Measurements from ENCODE around the gene PRKN. TPM values are rescaled to one million over a fixed set of nuclear protein-coding genes. Genes with fewer than 3 reads are reported as not detected.

Gene PRKN
- total RNA-seq, 1 donor from 2014 or later = 2.8 TPM

DNA sequence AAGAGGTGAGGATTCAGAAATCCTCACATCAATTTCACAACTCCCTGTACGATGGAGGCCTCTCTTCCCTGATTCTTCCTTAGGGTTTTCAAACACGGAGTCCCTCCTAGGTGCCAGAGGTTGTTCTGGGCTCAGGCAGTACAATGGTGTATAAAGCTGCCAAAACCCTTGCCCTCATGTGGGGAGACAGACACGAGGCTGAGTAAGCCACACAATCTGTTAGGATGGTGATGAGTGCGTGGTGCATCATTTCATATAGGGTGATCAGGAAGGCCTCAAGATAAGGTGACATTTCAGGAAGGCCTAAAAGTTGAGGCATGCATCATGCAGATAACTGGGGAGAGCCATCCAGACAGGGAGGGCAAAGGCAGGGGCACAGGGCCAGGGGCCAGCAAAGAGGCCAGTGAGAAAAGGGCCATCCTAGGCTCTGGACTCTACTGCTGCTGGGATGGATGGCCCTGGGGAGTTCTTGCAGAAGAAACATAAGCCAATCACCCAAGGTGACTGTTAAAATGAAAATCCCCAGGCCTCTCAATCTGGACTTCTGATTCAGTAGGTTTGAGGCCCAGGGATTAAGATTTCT, 186.5 kb downstream of the PRKN start:
- H2AFZ ChIP-seq (replicated peaks) = no peak overlapping the region
- TF ChIP-seq EZH2phosphoT487 (IDR thresholded peaks at IDR 0.05) = no peak
- no peak for TF ChIP-seq CTCF (IDR thresholded peaks at IDR 0.05)
- TF ChIP-seq EZH2 (IDR thresholded peaks at IDR 0.05) = no peak
- H3K27ac Mint-ChIP-seq = no peak overlapping the region
- no peaks in the 10 kb centered on the region for H3K9me3 ChIP-seq (ENCODE audit: low read depth)
- no peak overlapping the region for H3K4me3 ChIP-seq
- H3K79me2 ChIP-seq (ENCODE audit: low read depth) = no peaks in the 10 kb centered on the region
- no peak overlapping the region for H3K9ac ChIP-seq
- no peaks in the 10 kb centered on the region for H3K36me3 Mint-ChIP-seq
- H3K4me1 ChIP-seq = peaks cover 8% of the 10 kb centered on the region
- no peak for DNase-seq (ENCODE audit: low spot score)
- peaks cover 8% of the 10 kb centered on the region for H3F3A ChIP-seq (ENCODE audit: low read depth)
- no peaks in the 10 kb centered on the region for H4K20me1 ChIP-seq (ENCODE audit: low read depth)
- no peaks in the 10 kb centered on the region for H3K27me3 Mint-ChIP-seq (ENCODE audit: insufficient read depth, low read depth)
- H3K27ac ChIP-seq = no peak overlapping the region
- H3K4me1 Mint-ChIP-seq = peaks cover 15% of the 10 kb centered on the region
- H3K9me3 Mint-ChIP-seq = no peaks in the 10 kb centered on the region
- H3K27me3 ChIP-seq = no peaks in the 10 kb centered on the region
- no peak overlapping the region for H3K4me2 ChIP-seq
- no peak overlapping the region for H3K4me3 Mint-ChIP-seq
- no peaks in the 10 kb centered on the region for H3K36me3 ChIP-seq

GRCh38 chr6:162539321-162539720, 188.2 kb downstream of the PRKN start:
- Histone ChIP-seq H3K36me3 (no peaks in the 10 kb centered on the region), H3K27ac (no peak overlapping the region), H4K20me1 (ENCODE audit: low read depth) (no peaks in the 10 kb centered on the region), H3F3A (ENCODE audit: low read depth) (peaks cover 8% of the 10 kb centered on the region), H3K79me2 (ENCODE audit: low read depth) (no peaks in the 10 kb centered on the region), H3K27me3 (no peaks in the 10 kb centered on the region), H3K9me3 (ENCODE audit: low read depth) (no peaks in the 10 kb centered on the region), H2AFZ (replicated peaks) (no peak overlapping the region), H3K4me1 (peaks cover 8% of the 10 kb centered on the region), H3K4me2 (no peak overlapping the region), H3K9ac (no peak overlapping the region), H3K4me3 (no peak overlapping the region)
- no peaks in the 10 kb centered on the region for H3K36me3 Mint-ChIP-seq
- H3K4me3 Mint-ChIP-seq = no peak overlapping the region
- no peak overlapping the region for H3K27ac Mint-ChIP-seq
- H3K9me3 Mint-ChIP-seq = no peaks in the 10 kb centered on the region
- peaks cover 15% of the 10 kb centered on the region for H3K4me1 Mint-ChIP-seq
- no peak for DNase-seq (ENCODE audit: low spot score)
- TF ChIP-seq EZH2 (IDR thresholded peaks at IDR 0.05) = no peak
- TF ChIP-seq CTCF (IDR thresholded peaks at IDR 0.05) = no peak
- no peak for TF ChIP-seq EZH2phosphoT487 (IDR thresholded peaks at IDR 0.05)
- no peaks in the 10 kb centered on the region for H3K27me3 Mint-ChIP-seq (ENCODE audit: insufficient read depth, low read depth)

- Histone ChIP-seq H3K9ac (no peak overlapping the region), H3K79me2 (ENCODE audit: low read depth) (no peaks in the 10 kb centered on the region), H3K36me3 (no peaks in the 10 kb centered on the region), H3K4me3 (no peak overlapping the region), H3F3A (ENCODE audit: low read depth) (peaks cover 4% of the 10 kb centered on the region), H2AFZ (replicated peaks) (no peak overlapping the region), H3K9me3 (ENCODE audit: low read depth) (no peaks in the 10 kb centered on the region), H3K4me2 (no peak overlapping the region), H3K4me1 (peaks cover 8% of the 10 kb centered on the region), H3K27me3 (no peaks in the 10 kb centered on the region), H4K20me1 (ENCODE audit: low read depth) (no peaks in the 10 kb centered on the region), H3K27ac (no peak overlapping the region)
- Mint-ChIP-seq H3K4me1 (peaks cover 19% of the 10 kb centered on the region), H3K27ac (no peak overlapping the region), H3K27me3 (ENCODE audit: insufficient read depth, low read depth) (no peaks in the 10 kb centered on the region), H3K36me3 (no peaks in the 10 kb centered on the region), H3K9me3 (no peaks in the 10 kb centered on the region), H3K4me3 (no peak overlapping the region)
- DNase-seq (ENCODE audit: low spot score) = no peak
- TF ChIP-seq EZH2 (IDR thresholded peaks at IDR 0.05) (no peak), CTCF (IDR thresholded peaks at IDR 0.05) (no peak), EZH2phosphoT487 (IDR thresholded peaks at IDR 0.05) (no peak)
Measured at GRCh38 chr6:162538643-162539064, 188.9 kb downstream of the PRKN start.

Data from neural progenitor cell (in vitro differentiated cells).